SK-N-SH treated with all-trans-retinoic acid at 6 μM for 48 hours (cell line): ENCODE results near the gene ARHGEF12.

Experiments used
- ATAC-seq: fragments of 200-7000 bp; cut with Tn5 transposase; 3 replicates; pipeline ENCODE4 v1.9.1; 2020; ENCODE audit warnings: mild to moderate bottlenecking, moderate library complexity
- ARNTL ChIP-seq: fragments of 450-650 bp; formaldehyde crosslinking; IDR thresholded peaks from 2 replicates; pipeline ENCODE4 v1.5.0; 2020; ENCODE audit warnings: low read depth, mild to moderate bottlenecking, moderate library complexity, borderline replicate concordance
- BACH2 ChIP-seq: fragments of 250-450 bp; sonication (Bioruptor Pico); IDR thresholded peaks from 2 replicates; pipeline ENCODE4 v1.9.0; 2021; ENCODE audit warnings: mild to moderate bottlenecking, borderline replicate concordance
- CREB5 ChIP-seq: fragments of 250-450 bp; sonication (Bioruptor Pico); IDR thresholded peaks from 2 replicates; pipeline ENCODE4 v1.5.1; 2020; ENCODE audit warnings: low read depth, mild to moderate bottlenecking, moderate library complexity
- CSDC2 ChIP-seq: fragments of 250-450 bp; sonication (Bioruptor Pico); IDR thresholded peaks from 2 replicates; pipeline ENCODE4 v1.5.0; 2020; ENCODE audit warnings: mild to moderate bottlenecking, moderate library complexity
- CSRNP3 ChIP-seq: fragments of 250-450 bp; sonication (Bioruptor Pico); IDR thresholded peaks from 2 replicates; pipeline ENCODE4 v1.5.1; 2021; ENCODE audit warnings: mild to moderate bottlenecking, moderate library complexity
- ESRRG ChIP-seq: fragments of 250-450 bp; sonication (Bioruptor Pico); IDR thresholded peaks from 2 replicates; pipeline ENCODE4 v1.6.1; 2021; ENCODE audit warnings: mild to moderate bottlenecking
- ISL1 ChIP-seq: fragments of 250-450 bp; sonication (Bioruptor Pico); IDR thresholded peaks from 2 replicates; pipeline ENCODE4 v2.1.2; 2022; ENCODE audit warnings: mild to moderate bottlenecking, moderate library complexity
- OSR1 ChIP-seq: fragments of 250-450 bp; sonication (Bioruptor Pico); IDR thresholded peaks from 2 replicates; pipeline ENCODE4 v1.8.0; 2022; ENCODE audit warnings: moderate library complexity, mild to moderate bottlenecking, inconsistent platforms
- PATZ1 ChIP-seq: fragments of 250-450 bp; sonication (Bioruptor Pico); IDR thresholded peaks from 2 replicates; pipeline ENCODE4 v1.8.0; 2020; ENCODE audit warnings: mild to moderate bottlenecking, moderate library complexity, borderline replicate concordance
- POU6F1 ChIP-seq: fragments of 250-450 bp; sonication (Bioruptor Pico); IDR thresholded peaks from 2 replicates; pipeline ENCODE4 v1.8.0; 2021; ENCODE audit warnings: low read depth, mild to moderate bottlenecking, moderate library complexity, borderline replicate concordance
- PPARA ChIP-seq: fragments of 250-450 bp; sonication (Bioruptor Pico); IDR thresholded peaks from 2 replicates; pipeline ENCODE4 v1.5.0; 2020; ENCODE audit warnings: mild to moderate bottlenecking, borderline replicate concordance
- RARB ChIP-seq: fragments of 250-450 bp; sonication (Bioruptor Pico); IDR thresholded peaks from 2 replicates; pipeline ENCODE4 v1.8.0; 2021; ENCODE audit warnings: mild to moderate bottlenecking, moderate library complexity
- SNAI2 ChIP-seq: fragments of 250-450 bp; sonication (Bioruptor Pico); IDR thresholded peaks from 2 replicates; pipeline ENCODE4 v1.5.0; 2020; ENCODE audit warnings: mild to moderate bottlenecking, moderate library complexity
- TCF4 ChIP-seq: fragments of 250-450 bp; sonication (Bioruptor Pico); IDR thresholded peaks from 2 replicates; pipeline ENCODE4 v1.8.0; 2021; ENCODE audit warnings: mild to moderate bottlenecking, moderate library complexity, borderline replicate concordance
- TOX ChIP-seq: fragments of 250-450 bp; sonication (Bioruptor Pico); IDR thresholded peaks from 2 replicates; pipeline ENCODE4 v1.8.0; 2021; ENCODE audit warnings: mild to moderate bottlenecking, moderate library complexity, borderline replicate concordance
- TSHZ2 ChIP-seq: fragments of 250-450 bp; sonication (Bioruptor Pico); IDR thresholded peaks from 2 replicates; pipeline ENCODE4 v1.5.0; 2020; ENCODE audit warnings: mild to moderate bottlenecking, moderate library complexity
- ZC3H10 ChIP-seq: fragments of 250-450 bp; sonication (Bioruptor Pico); IDR thresholded peaks from 2 replicates; pipeline ENCODE4 v1.5.1; 2021; ENCODE audit warnings: mild to moderate bottlenecking, moderate library complexity
- ZFP3 ChIP-seq: fragments of 250-450 bp; sonication (Bioruptor Pico); IDR thresholded peaks from 2 replicates; pipeline ENCODE4 v1.5.0; 2020; ENCODE audit warnings: mild to moderate bottlenecking, moderate library complexity
- ZFP30 ChIP-seq: fragments of 450-650 bp; formaldehyde crosslinking; IDR thresholded peaks from 2 replicates; pipeline ENCODE4 v1.5.0; 2022; ENCODE audit warnings: mild to moderate bottlenecking, moderate library complexity
- ZNF565 ChIP-seq: fragments of 450-650 bp; formaldehyde crosslinking; conservative IDR thresholded peaks from 2 replicates; pipeline ENCODE4 v1.5.0; 2020; ENCODE audit warnings: low read depth, mild to moderate bottlenecking, moderate library complexity
- ZNF70 ChIP-seq: fragments of 450-650 bp; formaldehyde crosslinking; IDR thresholded peaks from 2 replicates; pipeline ENCODE4 v1.5.0; 2020; ENCODE audit warnings: mild to moderate bottlenecking, moderate library complexity
- ZNF8 ChIP-seq: fragments of 450-650 bp; formaldehyde crosslinking; IDR thresholded peaks from 2 replicates; pipeline ENCODE4 v1.5.0; 2020; ENCODE audit warnings: mild to moderate bottlenecking, moderate library complexity

The ARHGEF12 gene

GRCh38 chr11:120513436-120514315, 177.5 kb downstream of the ARHGEF12 start:
- ATAC-seq, result no peak
- TF ChIP-seq ZNF70 (CRISPR knock-in tag) (0 out of 2 replicates have a peak, but pooled peaks have one; percentile 4), TCF4 (CRISPR knock-in tag) (peak; percentile 24; the same call in 1 of the 2 replicates), ISL1 (no peak)

- ATAC-seq, result no peak
- TF ChIP-seq ZC3H10 (CRISPR knock-in tag) (no peak), TSHZ2 (CRISPR knock-in tag) (no peak), POU6F1 (CRISPR knock-in tag) (no peak), SNAI2 (CRISPR knock-in tag) (no peak), CREB5 (CRISPR knock-in tag) (no peak), OSR1 (CRISPR knock-in tag) (no peak), PPARA (CRISPR knock-in tag) (no peak), PATZ1 (CRISPR knock-in tag) (no peak), ZNF70 (CRISPR knock-in tag) (no peak), TOX (CRISPR knock-in tag) (no peak), ZNF565 (no peak), CSRNP3 (CRISPR knock-in tag) (no peak), ZFP3 (CRISPR knock-in tag) (no peak), ZFP30 (CRISPR knock-in tag) (no peak), RARB (no peak), ZNF8 (CRISPR knock-in tag) (no peak)
Observed at GRCh38 chr11:120514541-120515121, 178.4 kb downstream of the ARHGEF12 start.

- no peak for ATAC-seq
- TF ChIP-seq CSDC2 (CRISPR knock-in tag) (no peak), ZNF8 (CRISPR knock-in tag) (no peak), ZNF565 (no peak), ZFP3 (CRISPR knock-in tag) (no peak), ISL1 (no peak), CREB5 (CRISPR knock-in tag) (no peak), ZC3H10 (CRISPR knock-in tag) (no peak), TOX (CRISPR knock-in tag) (no peak), ESRRG (CRISPR knock-in tag) (no peak), PATZ1 (CRISPR knock-in tag) (no peak), BACH2 (CRISPR knock-in tag) (no peak), ARNTL (CRISPR knock-in tag) (no peak)
Observed at GRCh38 chr11:120515186-120515723, 179.0 kb downstream of the ARHGEF12 start.
